Diencephalon (tissue), 1 donor: ENCODE results near the gene SUSD5. TPM values are rescaled to one million over a fixed set of nuclear protein-coding genes. Genes with fewer than 3 reads are reported as not detected.

Source experiments
- small RNA-seq: library from RNA; depleted of rRNA; stranded (forward); fragments of <200 nt; gene quantifications from one replicate; pipeline ENCODE3, GENCODE V24; 2014
- total RNA-seq: library from RNA; depleted of rRNA; stranded (reverse); fragments of >200 nt; gene quantifications from one replicate; pipeline ENCODE4 v1.2.3, GENCODE V29; 2014

SUSD5 gene
- 7.4 TPM for total RNA-seq

DNA sequence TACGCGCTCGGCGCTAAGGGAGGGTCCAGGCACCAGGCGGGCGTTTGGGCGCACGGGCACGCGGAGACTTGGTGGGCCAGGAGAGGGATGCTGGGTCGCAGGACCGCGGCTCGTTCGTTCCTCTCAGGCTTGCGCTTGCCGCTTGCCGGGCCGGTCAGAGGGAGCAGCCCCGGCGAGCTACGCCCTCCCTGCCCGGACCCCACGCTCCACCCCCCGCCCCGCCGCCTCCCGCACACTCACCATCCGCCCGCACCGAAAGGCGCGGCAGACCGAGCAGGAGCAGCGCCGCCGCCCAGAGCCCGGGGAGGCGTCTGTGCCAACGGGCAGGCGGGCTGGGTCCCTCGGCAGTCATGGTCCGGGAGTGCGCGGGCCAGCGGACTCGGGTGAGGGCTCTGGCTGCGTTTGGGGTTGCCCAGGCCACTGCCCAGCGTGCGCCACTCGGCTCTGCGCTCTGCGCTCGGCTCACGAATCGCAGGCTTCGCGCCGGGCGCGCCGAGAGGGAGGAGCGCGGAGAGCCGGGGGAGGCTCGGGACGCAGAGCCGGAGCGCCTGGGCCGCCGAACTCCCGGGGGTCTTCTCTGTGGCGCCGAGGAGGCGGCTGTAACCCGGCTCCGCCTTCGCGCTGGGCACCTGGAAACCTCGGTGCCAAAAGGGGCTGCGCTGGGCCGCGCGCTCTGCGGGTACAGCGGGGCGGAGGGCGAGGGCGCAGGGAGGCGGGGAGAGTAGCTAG is at the start of gene SUSD5:
TSS of gene SUSD5 (minus strand) at position 365 of the 729 bp plus-strand sequence. CDS start at position 352, 13 bp downstream.

DNA sequence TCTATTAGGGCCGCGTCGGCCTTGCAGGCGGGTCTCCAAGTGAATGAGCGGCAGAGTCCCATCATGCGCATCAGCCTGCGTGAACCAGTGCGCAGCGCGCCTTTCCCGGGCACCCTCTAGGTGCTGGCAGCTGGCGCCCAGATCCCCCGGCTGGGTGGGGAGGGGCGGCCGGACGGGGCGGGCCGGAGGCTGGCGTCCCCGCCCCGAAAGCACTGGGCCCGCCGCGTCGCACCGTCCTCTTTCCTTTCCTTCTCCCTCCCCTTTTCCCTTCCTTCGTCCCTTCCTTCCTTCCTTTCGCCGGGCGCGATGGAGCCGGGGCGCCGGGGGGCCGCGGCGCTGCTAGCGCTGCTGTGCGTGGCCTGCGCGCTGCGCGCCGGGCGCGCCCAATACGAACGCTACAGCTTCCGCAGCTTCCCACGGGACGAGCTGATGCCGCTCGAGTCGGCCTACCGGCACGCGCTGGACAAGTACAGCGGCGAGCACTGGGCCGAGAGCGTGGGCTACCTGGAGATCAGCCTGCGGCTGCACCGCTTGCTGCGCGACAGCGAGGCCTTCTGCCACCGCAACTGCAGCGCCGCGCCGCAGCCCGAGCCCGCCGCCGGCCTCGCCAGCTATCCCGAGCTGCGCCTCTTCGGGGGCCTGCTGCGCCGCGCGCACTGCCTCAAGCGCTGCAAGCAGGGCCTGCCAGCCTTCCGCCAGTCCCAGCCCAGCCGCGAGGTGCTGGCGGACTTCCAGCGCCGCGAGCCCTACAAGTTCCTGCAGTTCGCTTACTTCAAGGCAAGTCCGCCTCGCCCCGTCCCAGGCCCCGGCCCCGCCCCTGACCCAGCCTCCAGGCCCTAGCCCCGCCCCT is 104.6 kb downstream of the SUSD5 start, which contains the start of gene CRTAP:
TSS of gene CRTAP (plus strand) at position 243 of the 850 bp plus-strand sequence. CDS start at position 307, 64 bp downstream.

Small RNA genes lying within 50 kb of the gene (small RNA-seq; reads per million reads assigned to genes)
- gene AC123900.1 (not detected), gene RN7SL296P (not detected)

Other genes starting within 250 kb of the SUSD5 start
- 31.1 TPM for gene GLB1, start 121.7 kb downstream of the SUSD5 start, total RNA-seq
- 9.0 TPM for gene TMPPE, start 121.7 kb downstream of the SUSD5 start, total RNA-seq
- 15.7 TPM for gene CRTAP, start 104.8 kb downstream of the SUSD5 start, total RNA-seq
- 82.8 TPM for gene FBXL2, start 58.6 kb upstream of the SUSD5 start, total RNA-seq
- gene UBP1, start 221.6 kb upstream of the SUSD5 start, total RNA-seq: 68.0 TPM